DMS53 (cell line): ENCODE results near the gene UQCR11.

Source experiments
- DNase-seq: peaks from one replicate; lab custom pipeline; 2025; lab: John Stamatoyannopoulos, UW

Gene UQCR11

DNA sequence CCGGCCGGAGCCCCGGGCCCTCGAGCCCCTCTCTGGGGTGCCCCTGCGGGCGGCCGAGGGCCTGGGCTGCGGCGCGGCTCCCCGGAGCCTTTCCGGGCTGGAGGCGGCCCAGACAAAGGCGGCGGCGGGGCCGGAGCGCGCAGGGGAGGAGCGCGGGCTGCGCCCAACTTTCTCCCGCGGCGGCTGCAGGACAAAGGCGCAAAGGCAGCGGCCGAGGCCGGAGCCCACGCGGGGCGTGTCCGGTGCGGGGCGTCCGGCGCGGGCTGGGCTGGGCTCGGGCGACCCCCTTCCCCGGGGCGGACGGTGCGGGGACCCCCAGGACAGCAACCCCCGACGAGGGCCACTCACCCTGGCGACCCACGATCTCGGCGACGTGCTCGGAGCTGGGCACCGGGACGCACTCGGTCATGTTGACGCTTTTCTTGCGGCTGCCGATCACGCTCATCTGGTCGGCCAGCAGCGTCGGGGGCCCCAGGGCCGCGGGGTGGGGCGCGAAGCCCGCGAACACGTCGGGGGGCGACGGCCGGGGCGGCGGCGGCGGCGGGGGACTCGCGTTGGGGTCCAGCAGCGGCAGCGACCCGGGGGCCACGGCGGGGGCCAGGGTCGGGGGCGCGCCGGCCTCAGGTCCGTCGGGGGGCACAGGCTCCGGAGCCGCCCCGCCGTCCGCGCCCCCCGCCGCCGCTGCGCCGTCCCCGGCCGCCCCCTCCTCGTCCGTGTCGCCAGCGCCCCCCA lies 38.0 kb downstream of the UQCR11 start:
- DNase-seq: peak; percentile 56

GRCh38 chr19:1566392-1567115 lies 38.7 kb downstream of the UQCR11 start:
- DNase-seq: no peak

- DNase-seq: no peak
Measured at GRCh38 chr19:1563251-1563650, 42.0 kb downstream of the UQCR11 start.

DNA sequence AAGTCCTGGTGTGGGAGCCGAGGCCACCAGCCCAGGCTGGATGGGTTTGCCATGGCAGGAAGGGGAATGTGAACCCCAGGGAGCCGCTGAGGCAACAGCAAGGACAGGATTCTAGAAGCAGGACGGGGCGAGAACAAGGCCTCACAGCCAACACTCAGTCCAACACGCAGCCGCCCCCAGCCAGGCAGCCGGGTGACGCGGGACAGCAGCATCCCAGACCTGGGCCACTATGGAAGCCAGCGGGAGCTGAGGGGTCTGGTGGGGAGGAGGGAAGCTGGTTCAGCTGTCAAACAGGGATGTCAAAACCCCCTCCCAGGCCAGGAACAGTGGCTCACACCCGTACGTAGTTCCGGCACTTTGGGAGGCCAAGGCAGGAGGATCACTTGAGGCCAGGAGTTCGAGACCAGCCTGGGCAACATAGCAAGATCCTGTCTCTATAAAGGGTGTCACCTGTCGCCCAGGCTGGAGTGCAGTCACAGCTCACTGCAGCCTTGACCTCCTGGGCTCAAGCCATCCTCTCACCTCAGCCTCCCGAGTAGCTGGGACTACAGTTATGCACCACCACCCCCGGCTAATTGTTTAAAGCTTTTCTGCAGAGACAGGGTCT lies 43.9 kb downstream of the UQCR11 start:
- DNase-seq: no peak

DNA sequence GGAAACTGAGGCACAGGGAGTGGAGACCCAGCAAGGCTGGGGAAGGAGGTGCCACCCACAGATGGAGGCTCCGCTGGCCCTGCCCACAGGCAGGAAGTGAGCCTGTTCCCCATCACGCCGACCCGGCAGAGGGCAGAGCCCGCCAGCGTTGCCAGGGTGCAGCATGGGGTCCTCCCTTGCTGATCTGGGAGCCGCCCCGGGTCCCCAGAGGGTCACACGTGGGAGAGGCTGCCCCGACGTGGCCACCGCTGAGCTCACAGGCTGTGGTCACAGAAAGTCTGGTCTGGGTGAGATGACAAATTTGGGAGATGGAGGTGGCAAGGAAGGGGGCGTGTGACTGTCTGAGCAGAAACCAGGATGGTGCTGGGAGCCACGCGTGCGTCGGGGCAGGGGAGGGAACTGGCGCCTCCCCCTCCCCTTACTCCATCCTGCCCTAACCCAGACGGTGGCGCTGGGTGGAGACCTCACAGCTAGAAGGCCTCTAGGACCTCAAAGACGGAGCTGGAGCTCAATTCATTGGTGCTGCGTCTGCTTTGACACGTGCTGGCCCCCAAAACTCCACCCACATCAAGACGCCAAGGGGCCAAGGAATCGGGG lies 44.9 kb downstream of the UQCR11 start:
- DNase-seq: no peak

DNA sequence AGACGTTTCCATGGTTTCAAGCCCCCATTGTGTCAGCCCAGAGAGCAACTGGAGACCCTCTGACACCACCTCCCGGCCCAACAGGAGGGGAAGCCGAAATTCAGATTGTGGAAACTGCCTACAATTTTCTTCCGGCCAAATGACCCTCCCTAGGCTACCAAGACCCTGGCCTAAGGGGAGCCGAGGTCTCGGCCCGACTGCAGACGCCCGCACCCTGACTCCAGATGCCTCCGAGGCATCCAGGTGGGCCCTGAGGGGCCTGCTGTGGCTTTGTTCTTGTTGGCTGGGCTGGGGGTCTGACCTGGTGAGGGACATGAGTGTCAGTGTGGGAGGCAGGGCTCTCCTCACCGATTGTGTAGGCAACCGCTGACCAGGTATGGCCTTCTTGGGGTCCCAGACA lies 46.7 kb downstream of the UQCR11 start:
- DNase-seq: no peak

DNA sequence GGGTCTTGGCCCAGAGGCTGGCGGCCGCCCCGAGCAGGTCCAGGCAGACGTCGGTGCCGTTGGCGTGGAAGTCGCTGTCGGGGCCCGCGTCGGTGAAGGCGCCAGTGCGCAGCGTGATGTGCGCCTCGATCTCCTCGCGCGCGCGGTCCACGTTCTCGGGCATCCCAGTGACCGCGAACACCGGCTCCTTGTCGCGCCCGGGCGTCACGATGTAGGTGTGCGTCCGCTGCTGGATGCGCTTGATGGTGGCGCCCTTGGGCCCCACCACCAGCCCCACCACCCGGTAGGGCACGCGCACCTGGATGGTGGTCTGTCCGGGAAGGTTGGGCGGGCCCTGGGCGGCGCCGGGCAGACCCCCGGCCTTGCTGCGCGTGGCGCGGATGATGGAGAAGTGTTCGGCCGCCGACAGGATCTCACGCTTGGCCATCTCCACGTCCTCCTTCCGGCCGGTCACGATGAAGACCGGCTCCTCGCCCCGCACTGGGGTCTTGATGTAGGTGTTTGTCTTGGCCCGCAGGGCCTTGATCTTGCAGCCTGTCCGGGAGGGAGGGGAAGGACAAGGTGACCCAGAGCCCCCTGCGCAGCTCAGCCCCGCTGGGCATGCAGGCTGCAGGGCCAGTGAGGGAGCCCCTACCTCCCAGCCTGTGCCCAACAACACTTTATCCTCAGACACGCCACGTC lies 48.7 kb downstream of the UQCR11 start:
- no peak for DNase-seq

GRCh38 chr19:1555487-1556389 lies 49.5 kb downstream of the UQCR11 start:
- no peak for DNase-seq

DNA sequence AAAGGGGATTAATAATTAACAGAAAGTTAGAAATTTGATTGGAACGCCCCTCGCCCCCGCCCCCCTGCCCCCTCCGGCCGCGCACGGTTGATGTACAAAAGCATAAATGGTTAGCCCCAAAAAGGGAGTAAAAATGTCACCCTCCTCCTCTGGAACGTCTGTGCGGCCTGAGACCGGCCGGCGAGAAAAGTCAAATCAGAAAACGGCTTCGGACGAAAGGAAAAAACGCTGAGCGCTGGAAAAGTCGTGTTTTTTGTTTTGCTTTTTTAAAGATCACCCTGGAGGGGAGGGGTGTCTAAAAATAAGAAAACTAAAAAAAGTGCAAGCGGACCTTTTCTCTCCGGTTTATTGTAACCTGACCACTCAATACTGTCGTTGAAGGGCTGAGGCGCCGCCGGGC lies 50.3 kb downstream of the UQCR11 start:
- no peak for DNase-seq

- DNase-seq: no peak
Measured at GRCh38 chr19:1553415-1553814, 51.8 kb downstream of the UQCR11 start.

- no peak for DNase-seq
Measured at GRCh38 chr19:1551068-1552040, 53.9 kb downstream of the UQCR11 start.

DNA sequence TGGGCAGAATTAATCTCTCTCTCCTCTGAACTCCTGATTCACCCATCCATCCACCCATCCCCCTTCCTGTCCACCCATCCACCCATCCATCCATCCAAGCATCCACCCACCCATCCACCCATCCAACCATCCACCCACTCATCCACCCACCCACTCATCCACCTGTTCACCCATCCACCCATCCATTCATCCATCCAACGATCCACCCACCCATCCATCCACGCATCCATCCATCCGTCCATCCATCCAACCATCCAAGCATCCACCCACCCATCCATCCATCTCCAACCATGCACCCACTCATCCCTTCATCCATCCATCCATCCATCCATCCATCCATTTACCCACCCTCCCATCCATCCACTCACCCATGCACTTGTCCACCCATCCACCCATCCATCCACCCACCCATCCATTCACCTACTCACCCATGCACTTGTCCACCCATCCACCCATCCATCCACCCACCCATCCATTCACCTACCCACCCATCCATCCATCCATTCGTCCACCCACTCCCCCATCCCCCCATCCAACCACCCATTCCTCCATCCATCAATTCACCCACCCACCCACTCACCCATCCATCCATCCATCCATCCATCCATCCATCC lies 55.8 kb downstream of the UQCR11 start:
- DNase-seq: no peak
